Measurements from ENCODE around the gene U2SURP.
A peak's percentile ranks its signal among the peaks of the same experiment; 100 is the strongest.
"Not testable (repeated sequence)": the region's sequence is repeated elsewhere in the genome, so short reads cannot be mapped to it uniquely, and the experiment has no call there.

U2SURP gene

GRCh38 chr3:143014921-143015320, 13.6 kb downstream of the U2SURP start:
- no peak for DNase-seq (ENCODE audit: low spot score)

- DNase-seq (ENCODE audit: low spot score) = peak; percentile 81
Observed at GRCh38 chr3:143016321-143016972, 15.1 kb downstream of the U2SURP start.

GRCh38 chr3:143024351-143024960, 23.1 kb downstream of the U2SURP start:
- DNase-seq (ENCODE audit: low spot score) = no peak

GRCh38 chr3:143031327-143031726, 30.0 kb downstream of the U2SURP start:
- DNase-seq (ENCODE audit: low spot score) = no peak

GRCh38 chr3:143031796-143032387, 30.5 kb downstream of the U2SURP start:
- peak; percentile 57 for DNase-seq (ENCODE audit: low spot score)

GRCh38 chr3:143035466-143036211, 34.3 kb downstream of the U2SURP start:
- no peak for DNase-seq (ENCODE audit: low spot score)

- DNase-seq (ENCODE audit: low spot score) = no peak
Observed at GRCh38 chr3:143036557-143036956, 35.2 kb downstream of the U2SURP start.

- DNase-seq (ENCODE audit: low spot score) = peak; percentile 46
Observed at GRCh38 chr3:143037867-143038266, 36.5 kb downstream of the U2SURP start.

- DNase-seq (ENCODE audit: low spot score) = peak; percentile 72
Observed at GRCh38 chr3:143040261-143040879, 39.0 kb downstream of the U2SURP start.

GRCh38 chr3:143041903-143042302, 40.5 kb downstream of the U2SURP start:
- peak; percentile 25 for DNase-seq (ENCODE audit: low spot score)

- DNase-seq (ENCODE audit: low spot score) = no peak
Observed at GRCh38 chr3:143045639-143046038, 44.3 kb downstream of the U2SURP start.

- DNase-seq (ENCODE audit: low spot score) = not testable (repeated sequence)
Observed at GRCh38 chr3:143046075-143046474, 44.7 kb downstream of the U2SURP start.

- no peak for DNase-seq (ENCODE audit: low spot score)
Observed at GRCh38 chr3:143054011-143054410, 52.6 kb downstream of the U2SURP start.

- no peak for DNase-seq (ENCODE audit: low spot score)
Observed at GRCh38 chr3:143056372-143056771, 55.0 kb downstream of the U2SURP start.

GRCh38 chr3:143060906-143061305, 59.5 kb downstream of the U2SURP start:
- no peak for DNase-seq (ENCODE audit: low spot score)

- DNase-seq (ENCODE audit: low spot score) = no peak
Observed at GRCh38 chr3:143063018-143063417, 61.6 kb downstream of the U2SURP start.

GRCh38 chr3:143064777-143065176, 63.4 kb downstream of the U2SURP start:
- no peak for DNase-seq (ENCODE audit: low spot score)

- no peak for DNase-seq (ENCODE audit: low spot score)
Observed at GRCh38 chr3:143065364-143065763, 64.0 kb downstream of the U2SURP start.

- no peak for DNase-seq (ENCODE audit: low spot score)
Observed at GRCh38 chr3:143066033-143066432, 64.7 kb downstream of the U2SURP start.

GRCh38 chr3:143067201-143067600, 65.8 kb downstream of the U2SURP start:
- DNase-seq (ENCODE audit: low spot score) = no peak

GRCh38 chr3:143068059-143068458, 66.7 kb downstream of the U2SURP start:
- no peak for DNase-seq (ENCODE audit: low spot score)

GRCh38 chr3:143070977-143071551, 69.7 kb downstream of the U2SURP start:
- no peak for DNase-seq (ENCODE audit: low spot score)

Data from hematopoietic multipotent progenitor cell treated with erythropoietin and hydrocortisone succinate and interleukin-3 and kit ligand, for 15 days (in vitro differentiated cells).